Stimulated activated CD4-positive, alpha-beta T cell treated with anti-CD3 and anti-CD28 coated beads, Interleukin-1b, Interleukin-23, amount 100 ng/mL, for 48 hours (primary cell): ENCODE results near the gene HS6ST3.
"Not testable (repeated sequence)": the region's sequence is repeated elsewhere in the genome, so short reads cannot be mapped to it uniquely, and the experiment has no call there.

Source experiments
- DNase-seq: peaks from one replicate; pipeline ENCODE4 v3.0.0-alpha.2; 2020

HS6ST3 gene

GRCh38 chr13:96751089-96751488, 661.2 kb downstream of the HS6ST3 start:
- no peak for DNase-seq

- DNase-seq: no peak
These were observed 673.0 kb downstream of the HS6ST3 start for GRCh38 chr13:96762876-96763275.

GRCh38 chr13:96766306-96766705, 676.4 kb downstream of the HS6ST3 start:
- DNase-seq: no peak

GRCh38 chr13:96768524-96768923, 678.6 kb downstream of the HS6ST3 start:
- no peak for DNase-seq

GRCh38 chr13:96769874-96770273, 680.0 kb downstream of the HS6ST3 start:
- no peak for DNase-seq

- no peak for DNase-seq
These were observed 681.8 kb downstream of the HS6ST3 start for GRCh38 chr13:96771486-96772367.

GRCh38 chr13:96772426-96772825, 682.5 kb downstream of the HS6ST3 start:
- DNase-seq: no peak

- DNase-seq: not testable (repeated sequence)
These were observed 688.4 kb downstream of the HS6ST3 start for GRCh38 chr13:96778302-96778701.

- DNase-seq: no peak
These were observed 689.8 kb downstream of the HS6ST3 start for GRCh38 chr13:96779691-96780090.

GRCh38 chr13:96780105-96780504, 690.2 kb downstream of the HS6ST3 start:
- no peak for DNase-seq

GRCh38 chr13:96781141-96781540, 691.2 kb downstream of the HS6ST3 start:
- DNase-seq: no peak

GRCh38 chr13:96782186-96782585, 692.3 kb downstream of the HS6ST3 start:
- DNase-seq: no peak

- DNase-seq: no peak
These were observed 693.1 kb downstream of the HS6ST3 start for GRCh38 chr13:96783057-96783456.

- DNase-seq: no peak
These were observed 693.6 kb downstream of the HS6ST3 start for GRCh38 chr13:96783511-96783910.

GRCh38 chr13:96785986-96786385, 696.1 kb downstream of the HS6ST3 start:
- no peak for DNase-seq

- no peak for DNase-seq
These were observed 702.3 kb downstream of the HS6ST3 start for GRCh38 chr13:96792188-96792587.

GRCh38 chr13:96792736-96793403, 703.0 kb downstream of the HS6ST3 start:
- no peak for DNase-seq

GRCh38 chr13:96793404-96793755, 703.5 kb downstream of the HS6ST3 start:
- DNase-seq: no peak

GRCh38 chr13:96794669-96795068, 704.8 kb downstream of the HS6ST3 start:
- DNase-seq: no peak

GRCh38 chr13:96795670-96796069, 705.8 kb downstream of the HS6ST3 start:
- DNase-seq: no peak

- no peak for DNase-seq
These were observed 706.3 kb downstream of the HS6ST3 start for GRCh38 chr13:96796091-96796633.

- no peak for DNase-seq
These were observed 707.2 kb downstream of the HS6ST3 start for GRCh38 chr13:96797136-96797535.

GRCh38 chr13:96803456-96804100, 713.7 kb downstream of the HS6ST3 start:
- no peak for DNase-seq

- no peak for DNase-seq
These were observed 714.3 kb downstream of the HS6ST3 start for GRCh38 chr13:96804174-96804573.
